GM18909 (cell line): ENCODE measurements around the gene SNCG.
"Not testable (repeated sequence)": the region's sequence is repeated elsewhere in the genome, so short reads cannot be mapped to it uniquely, and the experiment has no call there.

Experiments used
- ATAC-seq: cut with Tn5 transposase; IDR thresholded peaks from one replicate; pipeline ENCODE4 v1.9.1; 2021; ENCODE audit warnings: mild to moderate bottlenecking; ENCODE audit not compliant: unreplicated experiment, poor library complexity

SNCG gene

GRCh38 chr10:86972613-86973380 is 14.4 kb downstream of the SNCG start:
- no peak for ATAC-seq

- no peak for ATAC-seq
Observed at GRCh38 chr10:86974484-86974883, 16.1 kb downstream of the SNCG start.

- no peak for ATAC-seq
Observed at GRCh38 chr10:86976362-86977056, 18.1 kb downstream of the SNCG start.

- ATAC-seq: not testable (repeated sequence)
Observed at GRCh38 chr10:86978457-86978856, 20.1 kb downstream of the SNCG start.

GRCh38 chr10:86979296-86979818 is 21.0 kb downstream of the SNCG start:
- ATAC-seq: no peak

GRCh38 chr10:86979977-86980448 is 21.6 kb downstream of the SNCG start:
- no peak for ATAC-seq

- not testable (repeated sequence) for ATAC-seq
Observed at GRCh38 chr10:86981020-86981419, 22.6 kb downstream of the SNCG start.

- ATAC-seq: no peak
Observed at GRCh38 chr10:86981716-86982115, 23.3 kb downstream of the SNCG start.

GRCh38 chr10:86984498-86984897 is 26.1 kb downstream of the SNCG start:
- ATAC-seq: not testable (repeated sequence)

- ATAC-seq: no peak
Observed at GRCh38 chr10:86988520-86988919, 30.1 kb downstream of the SNCG start.

- ATAC-seq: not testable (repeated sequence)
Observed at GRCh38 chr10:86991362-86991761, 33.0 kb downstream of the SNCG start.

GRCh38 chr10:86992456-86992855 is 34.1 kb downstream of the SNCG start:
- ATAC-seq: no peak

- ATAC-seq: no peak
Observed at GRCh38 chr10:86992929-86993328, 34.5 kb downstream of the SNCG start.

- ATAC-seq: not testable (repeated sequence)
Observed at GRCh38 chr10:86999802-87000403, 41.5 kb downstream of the SNCG start.

- no peak for ATAC-seq
Observed at GRCh38 chr10:87000491-87000890, 42.1 kb downstream of the SNCG start.

- ATAC-seq: not testable (repeated sequence)
Observed at GRCh38 chr10:87007124-87007523, 48.7 kb downstream of the SNCG start.

GRCh38 chr10:87007674-87008073 is 49.3 kb downstream of the SNCG start:
- not testable (repeated sequence) for ATAC-seq

- not testable (repeated sequence) for ATAC-seq
Observed at GRCh38 chr10:87008303-87008702, 49.9 kb downstream of the SNCG start.

GRCh38 chr10:87009134-87009696 is 50.8 kb downstream of the SNCG start:
- not testable (repeated sequence) for ATAC-seq
